Measurements from ENCODE around the gene HNRNPA1.
"Not testable (repeated sequence)": the region's sequence is repeated elsewhere in the genome, so short reads cannot be mapped to it uniquely, and the experiment has no call there.

Gene HNRNPA1

DNA sequence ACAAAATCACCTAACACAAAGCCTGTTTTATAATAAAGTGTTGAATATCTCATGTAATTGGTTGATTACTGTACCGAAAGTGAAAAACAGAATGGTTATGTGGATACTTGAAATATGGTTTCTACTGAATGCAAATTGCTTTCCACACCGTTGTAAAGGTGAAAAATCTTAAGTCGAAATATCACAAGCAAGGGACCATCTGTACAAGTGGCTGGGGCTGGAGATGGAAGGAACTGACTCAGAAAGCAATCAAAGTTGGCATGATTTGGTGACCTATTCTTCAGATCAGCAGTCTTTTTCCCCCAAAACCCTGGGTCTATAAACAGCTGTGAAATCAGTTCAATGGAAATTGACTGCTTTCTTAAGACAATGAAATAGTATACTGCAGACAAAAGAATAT lies 4.2 kb upstream of the HNRNPA1 start:
- DNase-seq (ENCODE audit: low read depth), result no peak

DNA sequence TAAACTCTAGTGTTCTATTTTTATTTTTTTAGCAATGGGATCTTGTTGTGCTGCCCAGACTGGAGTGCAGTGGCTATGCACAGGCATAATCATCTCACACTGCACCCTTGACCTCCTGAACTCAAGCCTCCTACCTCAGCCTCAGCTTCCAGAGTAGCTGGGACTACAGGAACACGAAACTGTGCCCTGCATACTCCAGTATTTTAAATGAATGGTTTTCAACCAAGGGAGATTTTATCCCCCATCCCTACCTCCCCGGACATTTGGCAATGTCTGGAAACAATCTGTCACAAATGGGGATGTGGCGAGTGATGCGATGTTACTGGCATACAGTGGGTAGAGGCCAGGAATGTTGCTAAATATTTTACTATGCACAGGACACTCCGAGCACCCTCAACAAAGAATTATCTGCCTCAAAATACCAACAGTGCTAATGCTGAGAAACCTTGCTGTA lies 2.7 kb upstream of the HNRNPA1 start:
- DNase-seq (ENCODE audit: low read depth), result peak; percentile 75

DNA sequence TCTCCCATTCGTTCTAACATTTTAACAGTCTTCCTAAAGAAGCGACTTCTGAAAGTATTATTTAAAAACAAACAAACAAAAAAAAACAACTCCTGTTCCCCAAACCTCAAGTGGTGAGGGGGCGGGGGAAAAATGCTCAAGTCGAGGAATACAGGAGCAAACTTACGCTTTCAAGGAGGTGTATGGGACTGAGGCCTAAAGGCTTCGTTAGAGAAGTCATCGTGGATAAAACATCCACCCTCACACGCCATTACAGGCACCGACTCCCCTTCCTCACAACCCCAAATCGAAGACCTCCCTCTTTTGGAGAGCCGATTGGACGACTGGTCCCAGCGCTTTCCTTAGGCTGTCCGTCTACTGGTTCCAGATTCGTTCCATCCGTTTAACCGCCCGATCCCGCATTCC lies 1.3 kb upstream of the HNRNPA1 start:
- DNase-seq (ENCODE audit: low read depth), result no peak

DNA sequence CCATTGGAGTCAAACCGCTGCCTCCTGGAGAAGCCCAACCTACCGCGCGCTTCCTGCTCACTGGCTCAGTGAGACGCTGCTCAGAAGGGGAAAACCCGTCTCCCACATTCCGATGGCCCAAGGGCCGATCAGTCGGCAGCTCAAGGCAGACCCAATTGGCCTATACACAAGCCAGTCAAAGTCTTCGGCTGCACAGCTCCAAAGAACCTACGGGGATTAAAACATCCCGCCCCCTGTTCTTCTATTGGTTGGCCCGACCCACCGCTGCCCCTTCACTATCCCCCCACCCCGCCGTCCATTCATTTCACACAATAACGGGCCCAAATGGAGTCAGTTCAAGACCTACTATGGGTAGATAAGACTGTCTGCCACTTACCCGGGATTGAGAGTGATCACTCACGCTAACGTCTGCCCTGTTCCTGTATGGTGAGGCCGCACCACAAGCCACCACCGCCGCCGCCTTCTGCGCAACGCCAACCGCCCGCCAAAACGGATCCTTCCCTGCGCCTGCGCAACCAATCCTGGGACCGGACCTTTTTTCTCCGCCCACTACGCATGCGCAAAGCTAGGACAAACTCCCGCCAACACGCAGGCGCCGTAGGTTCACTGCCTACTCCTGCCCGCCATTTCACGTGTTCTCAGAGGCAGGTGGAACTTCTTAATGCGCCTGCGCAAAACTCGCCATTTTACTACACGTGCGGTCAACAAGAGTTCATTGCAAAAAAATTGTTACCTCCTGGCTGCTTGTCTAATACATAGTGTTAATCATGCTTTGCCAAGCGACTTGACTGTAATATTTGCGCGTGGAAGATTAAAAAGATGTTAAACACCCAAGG lies 676 bp upstream of the HNRNPA1 start, which contains the start of gene CBX5:
Gene CBX5 (minus strand): TSS at position 491 of the 836 bp plus-strand sequence. CDS start 22,472 bp downstream, outside the sequence.
- peak; percentile 100 for DNase-seq (ENCODE audit: low read depth)

DNA sequence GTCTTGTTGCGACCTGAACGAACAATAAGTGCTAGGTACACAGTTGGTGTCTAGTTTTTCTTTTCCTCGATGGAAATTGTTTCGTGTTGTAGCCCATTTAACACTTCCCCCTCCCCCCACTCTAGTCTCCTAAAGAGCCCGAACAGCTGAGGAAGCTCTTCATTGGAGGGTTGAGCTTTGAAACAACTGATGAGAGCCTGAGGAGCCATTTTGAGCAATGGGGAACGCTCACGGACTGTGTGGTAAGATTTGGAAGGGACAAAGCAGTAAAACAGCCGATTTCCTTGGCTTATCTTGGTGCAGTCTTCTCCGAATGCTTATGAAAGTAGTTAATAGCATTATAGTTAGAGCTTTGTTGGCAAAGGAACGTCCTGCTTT lies 724 bp downstream of the HNRNPA1 start:
- DNase-seq (ENCODE audit: low read depth), result not testable (repeated sequence)

- DNase-seq (ENCODE audit: low read depth), result not testable (repeated sequence)
These were observed 1.2 kb downstream of the HNRNPA1 start for GRCh38 chr12:54281694-54282093.

DNA sequence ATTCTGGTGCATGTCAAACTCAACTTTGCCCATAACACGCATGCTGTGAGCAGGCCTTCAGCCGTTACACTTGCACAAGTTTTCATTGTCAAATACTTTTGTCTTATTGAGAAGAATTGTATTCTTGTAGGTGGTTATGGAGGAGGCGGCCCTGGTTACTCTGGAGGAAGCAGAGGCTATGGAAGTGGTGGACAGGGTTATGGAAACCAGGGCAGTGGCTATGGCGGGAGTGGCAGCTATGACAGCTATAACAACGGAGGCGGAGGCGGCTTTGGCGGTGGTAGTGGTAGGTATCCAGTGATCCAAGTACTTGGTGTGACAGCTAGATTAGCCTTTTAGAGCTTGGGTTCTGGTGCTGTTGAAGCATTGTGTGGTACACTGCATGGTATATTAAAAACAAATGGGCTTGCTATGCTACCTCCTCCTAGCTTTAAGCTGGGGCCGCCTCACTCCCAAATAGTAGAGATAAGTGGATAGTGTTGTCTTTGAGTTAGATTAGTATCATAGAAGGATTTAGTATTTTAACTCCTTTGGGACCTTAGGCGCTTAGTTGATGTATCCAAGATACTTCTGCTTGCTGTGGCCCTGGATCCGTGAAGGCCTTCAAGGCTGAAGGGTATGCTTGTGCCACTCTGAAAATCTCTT lies 2.5 kb downstream of the HNRNPA1 start:
- no peak for DNase-seq (ENCODE audit: low read depth)

- not testable (repeated sequence) for DNase-seq (ENCODE audit: low read depth)
These were observed 3.7 kb downstream of the HNRNPA1 start for GRCh38 chr12:54284070-54284780.

- no peak for DNase-seq (ENCODE audit: low read depth)
These were observed 4.9 kb downstream of the HNRNPA1 start for GRCh38 chr12:54285150-54286041.

- no peak for DNase-seq (ENCODE audit: low read depth)
These were observed 5.8 kb downstream of the HNRNPA1 start for GRCh38 chr12:54286042-54287030.

DNA sequence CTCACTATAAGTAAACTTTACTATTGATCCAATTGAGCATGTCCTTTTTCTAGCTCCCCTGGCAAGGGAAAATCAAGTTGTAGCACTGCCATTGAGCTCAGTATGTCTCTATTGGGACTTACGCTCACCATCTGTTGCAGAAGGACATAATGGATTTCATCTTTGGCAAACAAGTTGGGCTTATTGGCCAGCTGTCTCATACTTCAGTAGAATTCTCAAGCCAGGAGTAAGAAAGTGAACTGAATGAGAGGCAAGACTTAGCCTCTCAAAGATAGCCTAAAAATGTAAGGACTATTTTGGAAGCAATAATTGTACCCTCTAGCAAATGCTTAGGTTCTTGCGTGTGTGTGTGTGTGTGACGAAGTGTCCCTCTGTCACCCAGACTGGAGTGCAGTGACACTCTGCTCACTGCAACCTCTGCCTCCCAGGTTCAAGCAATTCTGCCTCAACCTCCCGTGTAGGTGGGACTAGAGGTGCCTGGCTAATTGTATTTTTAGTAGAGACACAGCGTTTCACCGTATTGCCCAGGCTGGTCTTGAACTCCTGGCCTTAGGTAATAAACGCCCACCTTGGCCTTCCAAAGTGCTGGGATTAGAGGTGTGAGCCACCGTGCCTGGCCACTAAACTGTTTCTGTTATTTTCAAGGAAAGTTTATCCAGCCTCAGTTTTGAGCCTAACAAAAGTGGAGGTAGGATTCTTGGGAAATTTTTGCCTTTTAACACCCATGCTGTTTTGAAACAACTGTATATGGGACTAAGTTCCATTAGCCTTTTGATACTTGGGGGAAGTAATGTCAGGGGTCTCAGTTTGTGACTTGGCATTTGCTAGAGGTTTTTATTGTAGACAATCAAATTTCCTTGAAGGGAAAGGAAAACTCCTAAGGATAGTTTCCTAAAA lies 7.0 kb downstream of the HNRNPA1 start:
- no peak for DNase-seq (ENCODE audit: low read depth)

- DNase-seq (ENCODE audit: low read depth), result no peak
These were observed 11.8 kb downstream of the HNRNPA1 start for GRCh38 chr12:54292083-54292930.

DNA sequence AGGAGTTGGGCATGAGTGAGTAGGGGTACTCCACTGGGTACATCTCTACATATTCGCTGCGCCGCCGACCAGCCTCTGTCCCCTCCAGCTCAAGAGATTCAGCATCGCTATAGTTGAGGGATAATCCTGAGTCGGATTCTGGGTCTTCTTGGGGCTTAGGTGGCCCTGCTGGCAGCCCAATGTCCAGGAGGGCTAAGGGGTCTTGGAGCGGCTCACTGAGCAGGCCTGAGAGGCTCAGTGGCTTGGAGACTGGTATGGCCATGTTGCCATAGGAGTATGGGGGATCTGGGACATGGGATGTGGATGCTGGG lies 12.4 kb downstream of the HNRNPA1 start:
- DNase-seq (ENCODE audit: low read depth), result no peak

DNA sequence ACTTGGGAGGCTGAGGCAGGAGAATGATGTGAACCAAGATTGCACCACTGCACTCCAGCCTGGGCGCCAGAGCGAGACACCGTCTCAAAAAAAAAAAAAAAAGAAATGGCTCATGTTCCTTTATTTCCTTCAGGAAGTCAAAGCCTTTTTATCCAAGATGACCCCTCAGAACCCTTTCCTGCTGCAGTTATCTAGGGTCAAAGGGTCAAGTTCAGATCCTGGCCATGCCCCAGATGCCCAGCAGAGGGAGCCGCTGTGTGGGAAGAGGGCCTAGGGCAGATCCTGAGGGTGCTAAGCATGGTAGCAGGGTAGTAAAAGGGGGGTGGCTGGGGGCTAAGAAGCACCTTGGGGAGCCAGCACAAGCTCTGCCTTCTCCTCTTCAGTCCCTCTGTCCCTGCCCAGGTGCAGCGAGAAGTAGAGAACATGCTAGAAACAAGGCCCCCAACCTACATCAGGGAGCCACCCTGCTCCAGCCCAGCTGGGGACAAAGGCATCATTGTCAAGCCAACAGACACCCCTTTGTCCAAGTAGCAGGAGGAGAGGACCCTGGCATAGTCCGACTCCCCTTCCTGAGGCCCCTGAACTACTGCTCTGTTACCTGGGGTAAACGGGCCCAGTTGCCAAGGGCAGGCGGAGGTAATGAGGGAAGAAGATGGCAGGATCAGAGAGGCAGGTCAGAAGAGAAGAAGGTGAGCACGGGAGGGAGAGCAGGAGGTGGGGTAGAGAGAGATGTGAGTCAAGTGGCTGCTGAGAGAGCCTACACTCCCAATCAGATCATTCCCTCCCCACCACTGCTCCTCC lies 13.8 kb downstream of the HNRNPA1 start:
- no peak for DNase-seq (ENCODE audit: low read depth)

DNA sequence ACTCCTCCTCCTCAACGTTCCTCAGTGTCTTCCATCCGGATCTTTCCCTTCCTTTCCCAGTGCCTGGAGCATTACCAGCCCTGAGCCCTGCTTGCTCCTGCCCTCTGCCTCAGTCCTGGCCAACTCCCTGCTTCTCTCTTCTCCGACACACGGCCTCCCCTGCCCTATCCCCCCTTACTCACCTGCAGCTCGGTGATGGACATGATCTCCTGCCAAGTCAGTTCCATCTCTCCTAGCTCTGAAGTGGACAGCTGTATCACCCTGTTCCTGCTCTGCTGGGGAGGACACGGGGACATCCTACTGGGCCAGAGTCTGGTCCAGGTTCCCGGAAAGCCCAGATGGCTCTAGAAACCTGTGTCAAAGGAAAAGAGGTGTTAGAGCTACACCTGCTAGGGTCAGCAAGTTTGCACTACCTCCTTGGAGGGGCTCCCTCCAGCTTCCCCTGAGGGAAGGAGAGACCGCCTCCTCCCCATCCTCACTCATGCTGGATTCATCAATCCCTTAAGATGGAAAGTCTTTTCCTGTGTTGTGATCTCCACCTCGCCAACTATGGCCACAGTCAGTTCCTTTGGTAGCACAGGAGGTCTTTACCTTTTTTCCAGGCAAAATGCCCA lies 14.5 kb downstream of the HNRNPA1 start:
- no peak for DNase-seq (ENCODE audit: low read depth)

DNA sequence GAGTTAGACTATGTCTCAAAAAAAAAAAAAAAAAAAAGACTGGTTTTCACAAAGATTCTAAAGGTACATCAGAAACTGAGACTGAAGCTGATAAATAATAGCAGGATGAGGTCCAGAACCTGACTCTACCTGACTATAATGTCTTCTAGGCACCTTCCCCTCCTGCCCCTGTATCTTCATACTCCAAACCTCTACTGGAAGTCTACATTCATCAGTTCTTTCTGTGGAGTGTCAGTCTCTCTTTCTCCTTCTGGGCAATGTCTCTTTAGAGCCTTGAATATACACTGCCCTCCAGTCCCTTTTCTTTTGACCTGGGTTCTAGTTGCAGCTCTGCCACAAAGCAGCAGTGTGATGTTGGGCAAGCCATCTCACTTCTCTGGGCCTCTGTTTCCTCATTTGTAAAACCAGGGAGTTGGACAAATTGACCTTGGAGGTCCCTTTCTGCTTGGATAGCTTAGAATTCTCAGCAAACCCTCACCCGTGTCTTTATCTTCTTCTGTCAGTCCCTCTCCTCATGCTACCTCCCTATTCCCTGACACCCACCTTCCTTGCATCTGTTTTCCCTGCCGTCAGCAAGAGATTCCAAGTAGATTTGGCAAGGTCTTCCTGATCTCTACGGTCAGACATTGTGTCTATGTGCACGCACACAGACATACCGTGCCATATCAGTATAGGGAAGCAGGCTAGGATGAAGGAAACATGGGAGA lies 16.0 kb downstream of the HNRNPA1 start:
- no peak for DNase-seq (ENCODE audit: low read depth)

GRCh38 chr12:54298904-54299303 lies 18.4 kb downstream of the HNRNPA1 start:
- DNase-seq (ENCODE audit: low read depth), result no peak
